A549 (cell line): Measurements from ENCODE around the gene NOTCH2. TPM values are rescaled to one million over a fixed set of nuclear protein-coding genes. Genes with fewer than 3 reads are reported as not detected.

Source experiments
- ATAC-seq, 2 experiments: fragments of 200-7000 bp in 1 of 2; fragments of >200 bp in 1 of 2; cut with Nextera tagmentation in 1 of 2; cut with Tn5 transposase in 1 of 2; 3 replicates each; pipeline versions ENCODE4 v1.8.0 to v1.9.1; 2018 to 2020; ENCODE audit warnings: mild to moderate bottlenecking in 1 of 2, moderate library complexity in 1 of 2
- CTCF ChIA-PET: fragments of 300-600 bp; sonication (Branson Sonifier 250); formaldehyde crosslinking; extraction: SDS; loops from one replicate; lab custom pipeline; 2021; ENCODE audit warnings: antibody characterized with exemption, inconsistent platforms; lab: Yijun Ruan, JAX
- POLR2A ChIA-PET: fragments of 350-600 bp; formaldehyde crosslinking; extraction: SDS; loops from one replicate; lab custom pipeline; 2021; ENCODE audit warnings: antibody characterized with exemption, inconsistent platforms; lab: Yijun Ruan, JAX
- DNase-seq, 2 experiments: peaks; one replicate each; pipeline versions ENCODE4 v3.0.0 to v3.0.0-alpha.2; 2011 to 2016; ENCODE audit warnings: low read depth in 1 of 2, low spot score in 1 of 2
- FAIRE-seq: peaks from 2 replicates; lab custom pipeline; 2011; peaks lifted over from hg19 to GRCh38; lab: Jason Lieb, UNC
- H3K27ac ChIP-seq, 2 experiments: fragments of >200 bp; sonication (Bioruptor Twin); formaldehyde crosslinking; 3 replicates each; pipeline ENCODE4 v1.5.1; 2016 to 2017
- H3K4me1 ChIP-seq: fragments of >200 bp; sonication (Bioruptor Twin); formaldehyde crosslinking; 3 replicates; pipeline ENCODE4 v1.6.1; 2016
- H3K4me2 ChIP-seq: fragments of >200 bp; sonication (Bioruptor Twin); formaldehyde crosslinking; 3 replicates; pipeline ENCODE4 v1.6.1; 2016
- H3K4me3 ChIP-seq: fragments of >200 bp; sonication (Bioruptor Twin); formaldehyde crosslinking; 3 replicates; pipeline ENCODE4 v1.5.1; 2016
- H3K9me3 ChIP-seq: fragments of >200 bp; sonication (Bioruptor Twin); formaldehyde crosslinking; 3 replicates; pipeline ENCODE4 v1.6.1; 2016
- CEBPB ChIP-seq, 2 experiments: fragments of >200 bp in 1 of 2; sonication (Bioruptor Twin) in 1 of 2; formaldehyde crosslinking in 1 of 2; IDR thresholded peaks; 2 replicates each; pipeline ENCODE4 v1.6.1; 2012 to 2016
- CHD2 ChIP-seq: fragments of 150-350 bp; IDR thresholded peaks from 2 replicates; pipeline ENCODE4 v1.6.1; 2014; ENCODE audit warnings: low read length; ENCODE audit not compliant: partially characterized antibody
- CTCF ChIP-seq: fragments of >200 bp; sonication (Bioruptor Twin); formaldehyde crosslinking; IDR thresholded peaks from 3 replicates; pipeline ENCODE4 v1.5.1; 2016
- EHMT2 ChIP-seq: fragments of 200-600 bp; sonication (generic); IDR thresholded peaks from 2 replicates; pipeline ENCODE4 v1.6.1; 2016; ENCODE audit warnings: antibody characterized with exemption, low read depth, mild to moderate bottlenecking, moderate library complexity
- EP300 ChIP-seq, 2 experiments: fragments of >200 bp; sonication (Bioruptor Twin); formaldehyde crosslinking; IDR thresholded peaks; 2 replicates in 1 of 2; 3 replicates in 1 of 2; pipeline ENCODE4 v1.6.1; 2016 to 2017
- ESRRA ChIP-seq: fragments of 150-350 bp; IDR thresholded peaks from 2 replicates; pipeline ENCODE4 v1.6.1; 2014; ENCODE audit warnings: mild to moderate bottlenecking, low read length, borderline replicate concordance
- FOSL2 ChIP-seq, 2 experiments: fragments of 450-650 bp in 1 of 2; fragments of >200 bp in 1 of 2; sonication (Bioruptor Twin) in 1 of 2; formaldehyde crosslinking; IDR thresholded peaks; 2 replicates each; pipeline versions ENCODE4 v1.5.0 to v1.6.1; 2016 to 2020; ENCODE audit warnings: mild to moderate bottlenecking in 1 of 2, moderate library complexity in 1 of 2
- HMGXB4 ChIP-seq: fragments of 250-450 bp; sonication (Bioruptor Pico); IDR thresholded peaks from 2 replicates; pipeline ENCODE4 v1.5.0; 2021; ENCODE audit warnings: mild to moderate bottlenecking, moderate library complexity, borderline replicate concordance
- HOXA7 ChIP-seq: fragments of 250-450 bp; sonication (Bioruptor Pico); IDR thresholded peaks from 2 replicates; pipeline ENCODE4 v1.5.0; 2020; ENCODE audit warnings: mild to moderate bottlenecking, moderate library complexity
- JUN ChIP-seq, 2 experiments: fragments of >200 bp; sonication (Bioruptor Twin); formaldehyde crosslinking; IDR thresholded peaks; 2 replicates in 1 of 2; 3 replicates in 1 of 2; pipeline ENCODE4 v1.6.1; 2016 to 2017
- MAFK ChIP-seq: fragments of 450-650 bp; IDR thresholded peaks from 2 replicates; pipeline ENCODE4 v1.6.1; 2014; ENCODE audit not compliant: partially characterized antibody
- MAX ChIP-seq: IDR thresholded peaks from 2 replicates; pipeline ENCODE4 v1.6.1; 2012
- MAZ ChIP-seq: fragments of 150-350 bp; IDR thresholded peaks from 2 replicates; pipeline ENCODE4 v1.6.1; 2014; ENCODE audit warnings: antibody characterized with exemption, low read depth, low read length, borderline replicate concordance
- MYC ChIP-seq: IDR thresholded peaks from 2 replicates; pipeline ENCODE4 v1.6.1; 2012; ENCODE audit warnings: mild to moderate bottlenecking, inconsistent platforms, low read length, improper control_type of control experiment, borderline replicate concordance
- NFE2L2 ChIP-seq: fragments of 150-350 bp; conservative IDR thresholded peaks from 2 replicates; pipeline ENCODE4 v1.6.1; 2014; ENCODE audit warnings: low read length
- NR3C1 ChIP-seq: fragments of >200 bp; sonication (Bioruptor Twin); formaldehyde crosslinking; IDR thresholded peaks from 3 replicates; pipeline ENCODE4 v1.6.1; 2017
- RAD21 ChIP-seq, 2 experiments: fragments of >200 bp in 1 of 2; sonication (Bioruptor Twin) in 1 of 2; formaldehyde crosslinking in 1 of 2; IDR thresholded peaks in 1 of 2; conservative IDR thresholded peaks in 1 of 2; 2 replicates in 1 of 2; 3 replicates in 1 of 2; pipeline ENCODE4 v1.6.1; 2012 to 2018; ENCODE audit warnings: inconsistent platforms in 1 of 2
- RFX5 ChIP-seq: fragments of 450-650 bp; IDR thresholded peaks from 2 replicates; pipeline ENCODE4 v1.7.1; 2014; ENCODE audit warnings: antibody characterized with exemption, mild to moderate bottlenecking, moderate library complexity
- SMC3 ChIP-seq: fragments of >200 bp; sonication (Bioruptor Twin); formaldehyde crosslinking; IDR thresholded peaks from 3 replicates; pipeline ENCODE4 v1.6.1; 2018; ENCODE audit warnings: inconsistent platforms
- SREBF2 ChIP-seq: fragments of 450-650 bp; IDR thresholded peaks from 2 replicates; pipeline ENCODE4 v1.6.1; 2014; ENCODE audit warnings: mild to moderate bottlenecking, moderate library complexity
- TP53 ChIP-seq: fragments of 250-450 bp; sonication (Bioruptor Pico); IDR thresholded peaks from 2 replicates; pipeline ENCODE4 v1.5.0; 2021; ENCODE audit warnings: mild to moderate bottlenecking, moderate library complexity
- USF2 ChIP-seq: fragments of 450-650 bp; IDR thresholded peaks from 2 replicates; pipeline ENCODE4 v1.6.1; 2014; ENCODE audit warnings: antibody characterized with exemption
- ZC3H11A ChIP-seq: fragments of 450-650 bp; IDR thresholded peaks from 2 replicates; pipeline ENCODE4 v1.6.1; 2014; ENCODE audit warnings: antibody characterized with exemption, mild to moderate bottlenecking
- ZNF302 ChIP-seq: fragments of 250-450 bp; sonication (Bioruptor Pico); IDR thresholded peaks from 2 replicates; pipeline ENCODE4 v1.9.0; 2021; ENCODE audit warnings: inconsistent platforms, mild to moderate bottlenecking, moderate library complexity
- ZSCAN20 ChIP-seq: fragments of 250-450 bp; sonication (Bioruptor Pico); IDR thresholded peaks from 2 replicates; pipeline ENCODE4 v1.8.0; 2022; ENCODE audit warnings: mild to moderate bottlenecking, moderate library complexity
- WGBS: methylation state at CpG from one replicate; pipeline ENCODE4 v1.1.6; 2017; ENCODE audit errors: missing lambda C conversion rate; 5-methylcytosine and 5-hydroxymethylcytosine counted together
- polyA plus RNA-seq, 4 experiments: library from polyadenylated mRNA; depleted of rRNA in 3 of 4; stranded (reverse); fragments of >200 nt; fragmentation: RNase III in 1 of 4; extraction: RNeasy Plus Mini Kit Qiagen cat#74134 plus additional on column Dnase treatment in 1 of 4; gene quantifications; 2 replicates in 3 of 4; 3 replicates in 1 of 4; pipeline ENCODE4 v1.2.3, GENCODE V29; 2011 to 2017
- TF ChIP-seq, protein P1 (sequence below): fragments of 250-450 bp; sonication (Bioruptor Pico); IDR thresholded peaks from 2 replicates; pipeline ENCODE4 v1.5.0; 2020; ENCODE audit warnings: low read depth, mild to moderate bottlenecking, moderate library complexity

The NOTCH2 gene
- polyA plus RNA-seq, 2 of the 4 experiments (the other 2 are of a cell fraction) = 11.6 to 15.0 TPM

DNA sequence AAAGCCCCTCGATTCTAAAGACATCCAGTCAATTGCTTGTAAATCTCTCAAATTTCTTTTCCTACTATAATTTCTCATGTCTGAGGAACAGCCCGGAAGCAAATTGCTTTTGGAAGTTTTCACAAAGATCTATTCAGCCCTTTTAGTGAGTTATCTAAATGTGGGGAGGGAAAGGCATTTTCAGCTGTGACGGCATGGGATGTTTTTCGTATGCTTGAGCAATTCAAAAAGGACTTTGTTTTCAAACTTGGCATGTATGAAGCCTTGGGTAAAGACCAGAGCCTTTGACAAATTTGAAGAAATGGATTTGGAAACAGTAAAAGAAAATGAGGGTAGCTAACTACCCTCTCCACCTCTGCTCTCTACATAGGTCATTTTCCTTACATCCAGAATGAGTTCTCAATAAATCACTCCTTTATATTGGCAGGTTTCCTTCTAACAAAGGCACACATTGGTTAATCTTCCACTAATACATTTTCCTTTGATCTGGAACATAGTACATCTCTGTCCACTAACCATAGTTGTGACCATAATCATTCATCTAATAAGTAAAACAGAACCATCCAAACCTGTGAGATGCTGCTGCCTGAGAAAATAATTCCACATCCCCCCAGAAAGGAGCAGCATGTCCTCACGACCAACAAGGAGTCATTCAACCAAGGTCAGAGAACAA, 107.0 kb downstream of the NOTCH2 start:
- TF ChIP-seq ZNF302 (CRISPR knock-in tag) (no peak), MAZ (no peak), HOXA7 (CRISPR knock-in tag) (no peak), TP53 (CRISPR knock-in tag) (no peak), USF2 (no peak), CEBPB (IDR thresholded peaks at IDR 0.05) (no peak), HMGXB4 (CRISPR knock-in tag) (no peak), MAX (no peak), ESRRA (no peak), EP300 (IDR thresholded peaks at IDR 0.05) (no peak), FOSL2 (IDR thresholded peaks at IDR 0.05) (no peak), FOSL2 (CRISPR knock-in tag; IDR thresholded peaks at IDR 0.05) (no peak), NR3C1 (no peak), MYC (no peak), MAFK (no peak), RAD21 (conservative IDR thresholded peaks at IDR 0.05 in 1 of 2, IDR thresholded peaks at IDR 0.05 in 1 of 2) (no peak), ZSCAN20 (CRISPR knock-in tag) (no peak), CHD2 (no peak), SMC3 (no peak)
- TF ChIP-seq, protein P1, sequence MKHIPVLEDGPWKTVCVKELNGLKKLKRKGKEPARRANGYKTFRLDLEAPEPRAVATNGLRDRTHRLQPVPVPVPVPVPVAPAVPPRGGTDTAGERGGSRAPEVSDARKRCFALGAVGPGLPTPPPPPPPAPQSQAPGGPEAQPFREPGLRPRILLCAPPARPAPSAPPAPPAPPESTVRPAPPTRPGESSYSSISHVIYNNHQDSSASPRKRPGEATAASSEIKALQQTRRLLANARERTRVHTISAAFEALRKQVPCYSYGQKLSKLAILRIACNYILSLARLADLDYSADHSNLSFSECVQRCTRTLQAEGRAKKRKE (CRISPR knock-in tag) = no peak
- no peaks in the 10 kb centered on the region for H3K9me3 ChIP-seq
- FAIRE-seq (no peak), ATAC-seq (no peak), DNase-seq (no peak)
- H3K4me1 ChIP-seq = no peaks in the 10 kb centered on the region
- WGBS = 77% methylated on average over 5 of the region's 5 CpGs
- ChIA-PET POLR2A (no interaction called here), CTCF (interaction anchor here (4.4 kb wide), 1 partner anchor 13 kb away, joined by 20 read pairs; no protein-coding TSS in a partner anchor)
- H3K4me3 ChIP-seq = no peak overlapping the region
- no peak overlapping the region for H3K27ac ChIP-seq
- no peak overlapping the region for H3K4me2 ChIP-seq

DNA sequence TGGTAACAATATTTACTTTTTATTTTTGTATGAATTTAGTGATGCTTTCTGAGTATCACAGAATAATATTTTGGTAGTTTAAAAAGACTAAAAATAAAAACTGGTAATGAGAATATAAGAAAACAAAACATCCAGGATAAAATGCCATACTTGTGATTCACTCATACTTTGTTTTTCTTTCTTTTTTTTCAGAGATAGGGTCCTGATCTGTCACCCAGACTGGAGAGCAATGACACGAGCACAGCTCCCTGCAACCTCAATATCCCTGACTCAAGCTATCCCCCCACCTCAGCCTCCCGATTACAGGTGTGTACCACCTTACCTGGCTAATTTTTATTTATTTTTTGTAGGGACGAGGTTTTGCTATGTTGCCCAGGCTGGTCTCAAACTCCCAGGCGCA, 109.0 kb downstream of the NOTCH2 start:
- ChIA-PET POLR2A (no interaction called here), CTCF (interaction anchor here (4.4 kb wide), 1 partner anchor 11 kb away, joined by 20 read pairs; no protein-coding TSS in a partner anchor)
- no peak for ATAC-seq
- no peak for DNase-seq
- TF ChIP-seq NR3C1 (no peak), ZC3H11A (no peak), SREBF2 (no peak), NFE2L2 (no peak), JUN (IDR thresholded peaks at IDR 0.05) (no peak), MAX (no peak), EHMT2 (no peak), RFX5 (no peak), MYC (no peak), CTCF (no peak)
- FAIRE-seq = no peak
- H3K9me3 ChIP-seq = no peaks in the 10 kb centered on the region
- 99% methylated on average over 4 of the region's 4 CpGs for WGBS
- H3K4me2 ChIP-seq = no peak overlapping the region
- H3K27ac ChIP-seq = no peak overlapping the region
- H3K4me3 ChIP-seq = no peak overlapping the region
- no peaks in the 10 kb centered on the region for H3K4me1 ChIP-seq
